Activated T-cell treated with anti-CD3 and anti-CD28 coated beads for 48 hours (primary cell): ENCODE results near the gene SP140.
"Not testable (repeated sequence)": the region's sequence is repeated elsewhere in the genome, so short reads cannot be mapped to it uniquely, and the experiment has no call there.

Experiments
- DNase-seq: peaks from one replicate; pipeline ENCODE4 v3.0.0-alpha.2; 2020; ENCODE audit warnings: low read depth

The SP140 gene

GRCh38 chr2:230326453-230327417 lies 101.2 kb downstream of the SP140 start, which contains the start of gene SP140L:
Gene SP140L (plus strand): TSS chr2:230327193. CDS start chr2:230327270, 77 bp downstream.
- DNase-seq = peak; percentile 70

- DNase-seq = no peak
Observed at GRCh38 chr2:230327418-230328154, 102.0 kb downstream of the SP140 start.

GRCh38 chr2:230328155-230328458 lies 102.6 kb downstream of the SP140 start:
- no peak for DNase-seq

- no peak for DNase-seq
Observed at GRCh38 chr2:230329946-230330605, 104.5 kb downstream of the SP140 start.

GRCh38 chr2:230330725-230331124 lies 105.2 kb downstream of the SP140 start:
- DNase-seq = no peak

- DNase-seq = no peak
Observed at GRCh38 chr2:230335461-230335863, 109.9 kb downstream of the SP140 start.

GRCh38 chr2:230335864-230336506 lies 110.4 kb downstream of the SP140 start:
- DNase-seq = no peak

GRCh38 chr2:230341936-230342528 lies 116.5 kb downstream of the SP140 start:
- not testable (repeated sequence) for DNase-seq

- not testable (repeated sequence) for DNase-seq
Observed at GRCh38 chr2:230343041-230343624, 117.6 kb downstream of the SP140 start.

GRCh38 chr2:230343747-230344146 lies 118.2 kb downstream of the SP140 start:
- no peak for DNase-seq

- DNase-seq = no peak
Observed at GRCh38 chr2:230346465-230346864, 120.9 kb downstream of the SP140 start.

GRCh38 chr2:230346921-230347533 lies 121.5 kb downstream of the SP140 start:
- no peak for DNase-seq

GRCh38 chr2:230347659-230348305 lies 122.2 kb downstream of the SP140 start:
- DNase-seq = no peak

- DNase-seq = no peak
Observed at GRCh38 chr2:230348787-230349186, 123.3 kb downstream of the SP140 start.

- no peak for DNase-seq
Observed at GRCh38 chr2:230356084-230356483, 130.5 kb downstream of the SP140 start.

- no peak for DNase-seq
Observed at GRCh38 chr2:230358305-230358704, 132.8 kb downstream of the SP140 start.

- DNase-seq = no peak
Observed at GRCh38 chr2:230360028-230360427, 134.5 kb downstream of the SP140 start.

GRCh38 chr2:230362030-230362691 lies 136.6 kb downstream of the SP140 start:
- no peak for DNase-seq
